ENCODE results near the gene CEBPA. TPM values are rescaled to one million over a fixed set of nuclear protein-coding genes. Genes with fewer than 3 reads are reported as not detected.

Gene CEBPA
- total and polyA plus RNA-seq, 4 donors: 32.9 to 112 (median 82.7) TPM

DNA sequence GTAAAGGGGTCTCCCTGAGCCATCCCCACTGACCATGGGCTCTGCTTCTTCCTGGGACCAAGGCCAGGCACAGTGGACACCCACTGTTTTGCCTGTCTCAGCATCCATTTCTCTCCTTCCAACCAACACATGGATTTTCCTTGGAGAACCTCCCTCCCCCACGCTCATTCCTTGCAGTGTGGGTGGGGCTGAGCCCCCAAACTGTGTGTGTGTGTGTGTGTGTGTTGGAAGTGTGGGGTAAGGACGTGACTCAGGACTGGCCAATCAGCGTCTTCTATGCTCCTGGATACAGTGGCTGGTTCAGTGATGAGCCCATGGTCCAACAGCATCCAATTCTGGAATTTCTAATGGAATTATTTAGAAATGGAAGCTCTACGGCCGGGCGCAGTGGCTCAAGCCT is 18.7 kb downstream of the CEBPA start:
- WGBS: 95% methylated on average over 6 of the region's 6 CpGs
- Histone ChIP-seq H3K4me3 (ENCODE audit: low read depth in 1 of 3, low read length in 3 of 3) (no peak overlapping the region), H3K4me1 (ENCODE audit: control insufficient read depth in 4 of 4, insufficient read depth in 4 of 4, low read length in 3 of 4) (peaks cover 23 to 68% (median 51%) of the 10 kb centered on the region in 4 donors), H3K27me3 (ENCODE audit: control insufficient read depth in 4 of 4, insufficient read depth in 4 of 4, low read length in 3 of 4) (no peaks in the 10 kb centered on the region), H3K36me3 (ENCODE audit: control insufficient read depth in 4 of 4, insufficient read depth in 3 of 4, low read depth in 1 of 4, low read length in 3 of 4) (no peaks in the 10 kb centered on the region), H3K27ac (ENCODE audit: low read depth in 1 of 2, low read length in 2 of 2) (no peak overlapping the region), H3K9me3 (ENCODE audit: control insufficient read depth in 4 of 4, low read length in 3 of 4) (no peaks in the 10 kb centered on the region), H3K9ac (ENCODE audit: low read depth in 1 of 2, low read length in 2 of 2) (no peak overlapping the region)
- DNase-seq (ENCODE audit: low spot score): no peak
- TF ChIP-seq, protein P1, sequence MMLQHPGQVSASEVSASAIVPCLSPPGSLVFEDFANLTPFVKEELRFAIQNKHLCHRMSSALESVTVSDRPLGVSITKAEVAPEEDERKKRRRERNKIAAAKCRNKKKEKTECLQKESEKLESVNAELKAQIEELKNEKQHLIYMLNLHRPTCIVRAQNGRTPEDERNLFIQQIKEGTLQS (IDR thresholded peaks at IDR 0.05): no peak

DNA sequence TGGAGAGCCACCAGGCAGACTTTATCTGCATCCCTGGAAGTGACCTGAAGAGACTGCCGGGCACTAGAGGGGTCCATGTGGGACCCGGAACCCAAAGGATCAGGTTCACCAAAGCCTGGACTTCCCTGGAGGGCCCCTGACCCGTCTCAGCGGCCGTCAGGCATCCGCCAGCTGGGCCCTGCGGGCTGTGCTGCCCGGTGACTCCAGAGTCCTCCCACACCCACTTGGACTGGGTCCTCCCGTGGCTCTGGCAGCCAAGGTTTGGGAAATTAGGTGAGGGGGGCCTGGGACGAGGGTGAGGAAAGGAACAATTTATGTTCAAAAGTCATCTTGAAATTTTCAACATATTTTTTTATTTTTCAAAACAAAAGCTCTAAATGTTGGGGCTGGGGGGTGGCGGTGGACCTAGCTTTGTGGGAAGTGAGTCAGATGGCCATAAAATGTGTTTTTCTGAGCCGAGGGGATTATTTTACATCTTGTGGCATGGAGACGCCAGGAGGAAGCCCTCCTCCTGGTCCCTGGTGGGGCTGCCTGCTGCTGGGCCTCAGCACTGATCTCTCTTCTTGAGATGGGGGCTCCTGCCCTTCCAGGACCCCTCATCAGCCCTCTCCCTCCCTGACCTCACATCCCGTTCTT is 20.2 kb downstream of the CEBPA start:
- H3K27ac ChIP-seq (ENCODE audit: low read depth in 1 of 2, low read length in 2 of 2): no peak overlapping the region
- no peak for DNase-seq (ENCODE audit: low spot score)
- H3K9me3 ChIP-seq (ENCODE audit: control insufficient read depth in 4 of 4, low read length in 3 of 4): no peaks in the 10 kb centered on the region
- no peak overlapping the region for H3K9ac ChIP-seq (ENCODE audit: low read depth in 1 of 2, low read length in 2 of 2)
- peaks cover 33 to 81% (median 64%) of the 10 kb centered on the region in 4 donors for H3K4me1 ChIP-seq (ENCODE audit: control insufficient read depth in 4 of 4, insufficient read depth in 4 of 4, low read length in 3 of 4)
- TF ChIP-seq RAD21 (IDR thresholded peaks at IDR 0.05) (no peak), NR2F2 (IDR thresholded peaks at IDR 0.05) (no peak), GABPA (IDR thresholded peaks at IDR 0.05 in 1 of 2, conservative IDR thresholded peaks at IDR 0.05 in 1 of 2) (no peak), FOXA1 (IDR thresholded peaks at IDR 0.05) (no peak), HNF4A (conservative IDR thresholded peaks at IDR 0.05) (no peak), FOXA2 (IDR thresholded peaks at IDR 0.05) (no peak), YY1 (IDR thresholded peaks at IDR 0.05) (no peak), SP1 (IDR thresholded peaks at IDR 0.05) (no peak), EGR1 (IDR thresholded peaks at IDR 0.05; ENCODE audit: low read depth in 2 of 2) (no peak)
- TF ChIP-seq, protein P2, sequence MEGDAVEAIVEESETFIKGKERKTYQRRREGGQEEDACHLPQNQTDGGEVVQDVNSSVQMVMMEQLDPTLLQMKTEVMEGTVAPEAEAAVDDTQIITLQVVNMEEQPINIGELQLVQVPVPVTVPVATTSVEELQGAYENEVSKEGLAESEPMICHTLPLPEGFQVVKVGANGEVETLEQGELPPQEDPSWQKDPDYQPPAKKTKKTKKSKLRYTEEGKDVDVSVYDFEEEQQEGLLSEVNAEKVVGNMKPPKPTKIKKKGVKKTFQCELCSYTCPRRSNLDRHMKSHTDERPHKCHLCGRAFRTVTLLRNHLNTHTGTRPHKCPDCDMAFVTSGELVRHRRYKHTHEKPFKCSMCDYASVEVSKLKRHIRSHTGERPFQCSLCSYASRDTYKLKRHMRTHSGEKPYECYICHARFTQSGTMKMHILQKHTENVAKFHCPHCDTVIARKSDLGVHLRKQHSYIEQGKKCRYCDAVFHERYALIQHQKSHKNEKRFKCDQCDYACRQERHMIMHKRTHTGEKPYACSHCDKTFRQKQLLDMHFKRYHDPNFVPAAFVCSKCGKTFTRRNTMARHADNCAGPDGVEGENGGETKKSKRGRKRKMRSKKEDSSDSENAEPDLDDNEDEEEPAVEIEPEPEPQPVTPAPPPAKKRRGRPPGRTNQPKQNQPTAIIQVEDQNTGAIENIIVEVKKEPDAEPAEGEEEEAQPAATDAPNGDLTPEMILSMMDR (IDR thresholded peaks at IDR 0.05; ENCODE audit: low read depth, low read length, missing input control): no peak
- TF ChIP-seq, protein P3, sequence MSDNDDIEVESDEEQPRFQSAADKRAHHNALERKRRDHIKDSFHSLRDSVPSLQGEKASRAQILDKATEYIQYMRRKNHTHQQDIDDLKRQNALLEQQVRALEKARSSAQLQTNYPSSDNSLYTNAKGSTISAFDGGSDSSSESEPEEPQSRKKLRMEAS (IDR thresholded peaks at IDR 0.05): no peak
- TF ChIP-seq, protein P4, sequence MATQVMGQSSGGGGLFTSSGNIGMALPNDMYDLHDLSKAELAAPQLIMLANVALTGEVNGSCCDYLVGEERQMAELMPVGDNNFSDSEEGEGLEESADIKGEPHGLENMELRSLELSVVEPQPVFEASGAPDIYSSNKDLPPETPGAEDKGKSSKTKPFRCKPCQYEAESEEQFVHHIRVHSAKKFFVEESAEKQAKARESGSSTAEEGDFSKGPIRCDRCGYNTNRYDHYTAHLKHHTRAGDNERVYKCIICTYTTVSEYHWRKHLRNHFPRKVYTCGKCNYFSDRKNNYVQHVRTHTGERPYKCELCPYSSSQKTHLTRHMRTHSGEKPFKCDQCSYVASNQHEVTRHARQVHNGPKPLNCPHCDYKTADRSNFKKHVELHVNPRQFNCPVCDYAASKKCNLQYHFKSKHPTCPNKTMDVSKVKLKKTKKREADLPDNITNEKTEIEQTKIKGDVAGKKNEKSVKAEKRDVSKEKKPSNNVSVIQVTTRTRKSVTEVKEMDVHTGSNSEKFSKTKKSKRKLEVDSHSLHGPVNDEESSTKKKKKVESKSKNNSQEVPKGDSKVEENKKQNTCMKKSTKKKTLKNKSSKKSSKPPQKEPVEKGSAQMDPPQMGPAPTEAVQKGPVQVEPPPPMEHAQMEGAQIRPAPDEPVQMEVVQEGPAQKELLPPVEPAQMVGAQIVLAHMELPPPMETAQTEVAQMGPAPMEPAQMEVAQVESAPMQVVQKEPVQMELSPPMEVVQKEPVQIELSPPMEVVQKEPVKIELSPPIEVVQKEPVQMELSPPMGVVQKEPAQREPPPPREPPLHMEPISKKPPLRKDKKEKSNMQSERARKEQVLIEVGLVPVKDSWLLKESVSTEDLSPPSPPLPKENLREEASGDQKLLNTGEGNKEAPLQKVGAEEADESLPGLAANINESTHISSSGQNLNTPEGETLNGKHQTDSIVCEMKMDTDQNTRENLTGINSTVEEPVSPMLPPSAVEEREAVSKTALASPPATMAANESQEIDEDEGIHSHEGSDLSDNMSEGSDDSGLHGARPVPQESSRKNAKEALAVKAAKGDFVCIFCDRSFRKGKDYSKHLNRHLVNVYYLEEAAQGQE (IDR thresholded peaks at IDR 0.05): no peak
- TF ChIP-seq, protein P1 (IDR thresholded peaks at IDR 0.05): no peak
- H3K36me3 ChIP-seq (ENCODE audit: control insufficient read depth in 4 of 4, insufficient read depth in 3 of 4, low read depth in 1 of 4, low read length in 3 of 4): no peaks in the 10 kb centered on the region
- H3K4me3 ChIP-seq (ENCODE audit: low read depth in 1 of 3, low read length in 3 of 3): no peak overlapping the region
- 53% methylated on average over 14 of the region's 14 CpGs for WGBS
- H3K27me3 ChIP-seq (ENCODE audit: control insufficient read depth in 4 of 4, insufficient read depth in 4 of 4, low read length in 3 of 4): no peaks in the 10 kb centered on the region

Data from liver (tissue), 9 donors.